ENCODE data around the gene PCDH15. TPM values are rescaled to one million over a fixed set of nuclear protein-coding genes. Genes with fewer than 3 reads are reported as not detected.

PCDH15 gene
- total RNA-seq, 4 donors from 2014 or later, result not detected

- H3K27me3 ChIP-seq, result no peaks in the 10 kb centered on the region
- DNase-seq, result no peak
Measured at GRCh38 chr10:54660397-54660796, 140.6 kb downstream of the PCDH15 start.

GRCh38 chr10:54656643-54657042, 144.4 kb downstream of the PCDH15 start:
- DNase-seq, result no peak
- H3K4me1 ChIP-seq, result no peaks in the 10 kb centered on the region
- H3K27ac ChIP-seq, result no peak overlapping the region
- TF ChIP-seq POLR2A (IDR thresholded peaks at IDR 0.05), result no peak
- 82 to 92% methylated on average over 2 of the region's 2 CpGs for WGBS, 2 donors
- H3K9me3 ChIP-seq, result peaks cover 0 to 6% (median 0%) of the 10 kb centered on the region in 3 donors
- no peak overlapping the region for H3K4me3 ChIP-seq
- intact Hi-C loops (cut with DNase I), result no loop called here
- no peaks in the 10 kb centered on the region for H3K36me3 ChIP-seq
- no peaks in the 10 kb centered on the region for H3K27me3 ChIP-seq

More at GRCh38 chr10:54660397-54660796, 140.6 kb downstream of the PCDH15 start:
- H3K9me3 ChIP-seq, result peaks cover 0 to 6% (median 0%) of the 10 kb centered on the region in 3 donors
- no peak for TF ChIP-seq CTCF (IDR thresholded peaks at IDR 0.05)
- no peak for TF ChIP-seq POLR2A (IDR thresholded peaks at IDR 0.05)
- no peaks in the 10 kb centered on the region for H3K4me1 ChIP-seq
- H3K27ac ChIP-seq, result no peak overlapping the region
- no peaks in the 10 kb centered on the region for H3K36me3 ChIP-seq
- H3K4me3 ChIP-seq, result no peak overlapping the region
- intact Hi-C loops (cut with DNase I), result no loop called here

GRCh38 chr10:54653518-54653917, 147.5 kb downstream of the PCDH15 start:
- Histone ChIP-seq H3K4me1 (no peaks in the 10 kb centered on the region), H3K9me3 (peaks cover 0 to 6% (median 0%) of the 10 kb centered on the region in 3 donors), H3K27me3 (no peaks in the 10 kb centered on the region), H3K4me3 (no peak overlapping the region), H3K27ac (no peak overlapping the region), H3K36me3 (no peaks in the 10 kb centered on the region)
- DNase-seq, result no peak
- WGBS, 2 donors, result 80 to 83% methylated on average over 2 of the region's 2 CpGs
- TF ChIP-seq POLR2A (IDR thresholded peaks at IDR 0.05) (no peak), CTCF (IDR thresholded peaks at IDR 0.05) (no peak)
- intact Hi-C loops (cut with DNase I), result no loop called here

- no peaks in the 10 kb centered on the region for H3K4me1 ChIP-seq
- no peak overlapping the region for H3K27ac ChIP-seq
- DNase-seq, result no peak
- intact Hi-C loops (cut with DNase I), result no loop called here
- H3K36me3 ChIP-seq, result no peaks in the 10 kb centered on the region
- 57 to 61% methylated on average over 2 of the region's 2 CpGs for WGBS, 2 donors
- TF ChIP-seq CTCF (IDR thresholded peaks at IDR 0.05), result no peak
- TF ChIP-seq POLR2A (IDR thresholded peaks at IDR 0.05), result no peak
- no peak overlapping the region for H3K4me3 ChIP-seq
- H3K9me3 ChIP-seq, result no peaks in the 10 kb centered on the region
- no peaks in the 10 kb centered on the region for H3K27me3 ChIP-seq
Measured at GRCh38 chr10:54650547-54650946, 150.5 kb downstream of the PCDH15 start.

- Histone ChIP-seq H3K36me3 (no peaks in the 10 kb centered on the region), H3K27ac (no peak overlapping the region), H3K4me1 (no peaks in the 10 kb centered on the region), H3K4me3 (no peak overlapping the region), H3K27me3 (no peaks in the 10 kb centered on the region), H3K9me3 (no peaks in the 10 kb centered on the region)
- intact Hi-C loops (cut with DNase I), result no loop called here
- 47 to 63% methylated on average over 3 of the region's 3 CpGs for WGBS, 2 donors
- no peak for TF ChIP-seq CTCF (IDR thresholded peaks at IDR 0.05)
- no peak for TF ChIP-seq POLR2A (IDR thresholded peaks at IDR 0.05)
- DNase-seq, result no peak
Measured at GRCh38 chr10:54622017-54622416, 179.0 kb downstream of the PCDH15 start.

- H3K4me3 ChIP-seq, result no peak overlapping the region
- H3K27ac ChIP-seq, result no peak overlapping the region
- DNase-seq, result no peak
- H3K36me3 ChIP-seq, result no peaks in the 10 kb centered on the region
- TF ChIP-seq POLR2A (IDR thresholded peaks at IDR 0.05) (no peak), CTCF (IDR thresholded peaks at IDR 0.05) (no peak)
- intact Hi-C loops (cut with DNase I), result no loop called here
- no peaks in the 10 kb centered on the region for H3K9me3 ChIP-seq
- H3K27me3 ChIP-seq, result no peaks in the 10 kb centered on the region
- 53 to 61% methylated on average over 2 of the region's 2 CpGs for WGBS, 2 donors
- no peaks in the 10 kb centered on the region for H3K4me1 ChIP-seq
Measured at GRCh38 chr10:54620352-54620751, 180.7 kb downstream of the PCDH15 start.

Data from esophagus squamous epithelium (tissue), 5 donors.